ENCODE data around the gene CBX7.

DNA sequence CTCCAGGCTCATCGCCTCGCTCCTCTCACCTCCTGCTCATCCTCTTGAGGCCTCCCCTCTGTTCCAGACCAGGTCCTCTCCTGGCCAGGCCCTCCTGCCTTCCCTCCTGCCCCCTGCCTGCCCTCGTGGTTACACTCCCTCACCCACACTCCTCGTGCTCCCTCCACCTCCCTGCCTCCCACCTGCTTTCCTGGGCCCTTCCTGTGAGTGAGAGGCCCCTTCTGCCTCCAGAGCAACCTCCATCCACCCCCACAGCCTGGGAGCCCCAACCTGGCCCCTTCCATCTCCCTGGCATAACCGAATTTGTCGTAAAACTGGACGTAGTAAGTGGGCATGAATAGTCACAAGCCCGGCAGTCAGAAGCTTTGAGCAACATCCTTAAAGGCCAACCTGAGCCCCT is 70.9 kb downstream of the CBX7 start:
- TF ChIP-seq CTCF (IDR thresholded peaks at IDR 0.05; ENCODE audit: low read depth, low read length) (no peak), EZH2phosphoT487 (IDR thresholded peaks at IDR 0.05; ENCODE audit: low read depth) (no peak)

Measured in OCI-LY3 (cell line).